ENCODE results near the gene PKD2L1.

The PKD2L1 gene

GRCh38 chr10:100355086-100355485 lies 25.1 kb upstream of the PKD2L1 start:
- DNase-seq = no peak

- DNase-seq = no peak
Measured at GRCh38 chr10:100353770-100354485, 23.9 kb upstream of the PKD2L1 start.

GRCh38 chr10:100350914-100351485 lies 21.0 kb upstream of the PKD2L1 start:
- no peak for DNase-seq

GRCh38 chr10:100349672-100350071 lies 19.6 kb upstream of the PKD2L1 start:
- DNase-seq = no peak

- no peak for DNase-seq
Measured at GRCh38 chr10:100349087-100349486, 19.1 kb upstream of the PKD2L1 start.

- DNase-seq = no peak
Measured at GRCh38 chr10:100348389-100348927, 18.4 kb upstream of the PKD2L1 start.

- DNase-seq = no peak
Measured at GRCh38 chr10:100347568-100348195, 17.7 kb upstream of the PKD2L1 start.

- DNase-seq = peak; percentile 76
Measured at GRCh38 chr10:100346765-100347567, 16.9 kb upstream of the PKD2L1 start, which contains the start of gene SCD. Gene SCD (plus strand): TSS chr10:100347233. CDS start chr10:100347505, 272 bp downstream.

- DNase-seq = peak; percentile 70
Measured at GRCh38 chr10:100346351-100346764, 16.3 kb upstream of the PKD2L1 start.

- DNase-seq = no peak
Measured at GRCh38 chr10:100345570-100346330, 15.7 kb upstream of the PKD2L1 start.

- DNase-seq = no peak
Measured at GRCh38 chr10:100344241-100344788, 14.3 kb upstream of the PKD2L1 start.

GRCh38 chr10:100342627-100342972 lies 12.6 kb upstream of the PKD2L1 start:
- DNase-seq = no peak

GRCh38 chr10:100341953-100342626 lies 12.1 kb upstream of the PKD2L1 start:
- DNase-seq = no peak

GRCh38 chr10:100340948-100341847 lies 11.2 kb upstream of the PKD2L1 start:
- no peak for DNase-seq

GRCh38 chr10:100339236-100339635 lies 9.2 kb upstream of the PKD2L1 start:
- no peak for DNase-seq

GRCh38 chr10:100338434-100339036 lies 8.5 kb upstream of the PKD2L1 start:
- DNase-seq = peak; percentile 83

- DNase-seq = no peak
Measured at GRCh38 chr10:100334762-100335161, 4.7 kb upstream of the PKD2L1 start.

- DNase-seq = no peak
Measured at GRCh38 chr10:100333661-100334440, 3.8 kb upstream of the PKD2L1 start.

GRCh38 chr10:100333106-100333505 lies 3.1 kb upstream of the PKD2L1 start:
- DNase-seq = no peak

Data from activated CD4-positive, CD25-positive, alpha-beta regulatory T cell treated with anti-CD3 and anti-CD28 coated beads, Interleukin-2, amount 50 U/mL, for 72 hours (primary cell).